Cardiac muscle cell (in vitro differentiated cells and primary cell): ENCODE results near the gene C16orf46. TPM values are rescaled to one million over a fixed set of nuclear protein-coding genes. Genes with fewer than 3 reads are reported as not detected.

Source experiments
- DNase-seq, 2 donors: peaks; one replicate each; pipeline versions ENCODE4 v3.0.0 to v3.0.0-alpha.2; 2010 to 2017; ENCODE audit warnings: low read depth in 1 of 2, low spot score in 1 of 2
- H3K27ac ChIP-seq: fragments of 200-600 bp; sonication (generic); 2 replicates; pipeline ENCODE4 v1.5.1; 2016
- H3K27me3 ChIP-seq: fragments of 200-600 bp; sonication (generic); 2 replicates; pipeline ENCODE4 v1.6.0; 2016; ENCODE audit warnings: control low read depth
- H3K36me3 ChIP-seq: fragments of 200-600 bp; sonication (generic); 2 replicates; pipeline ENCODE4 v1.5.1; 2016; ENCODE audit warnings: control low read depth
- H3K4me1 ChIP-seq: fragments of 200-600 bp; sonication (generic); 2 replicates; pipeline ENCODE4 v1.8.1; 2017; ENCODE audit warnings: low read depth, mild to moderate bottlenecking, mixed run types
- H3K4me3 ChIP-seq: fragments of 200-600 bp; sonication (generic); 2 replicates; pipeline ENCODE4 v1.5.1; 2016; ENCODE audit warnings: mild to moderate bottlenecking
- H3K9me3 ChIP-seq: fragments of 200-600 bp; sonication (generic); 2 replicates; pipeline ENCODE4 v1.5.1; 2017; ENCODE audit warnings: low read depth, mild to moderate bottlenecking, control low read depth
- polyA plus RNA-seq: library from polyadenylated mRNA; unstranded; fragments of >200 nt; fragmentation: Nextera tagmentation; extraction: Ambion mirVana; gene quantifications from 2 replicates; pipeline ENCODE4 v1.2.1, GENCODE V29; 2016
- total RNA-seq: library from RNA; depleted of rRNA; stranded (reverse); fragments of >200 nt; gene quantifications from 2 replicates; pipeline ENCODE4 v1.2.3, GENCODE V29; 2016
- TF ChIP-seq, protein P1 (sequence below): IDR thresholded peaks from 2 replicates; pipeline ENCODE4 v1.5.1; 2012; ENCODE audit warnings: low read depth, mild to moderate bottlenecking, low read length

The C16orf46 gene
- total and polyA plus RNA-seq, 2 experiments from 2014 or later, result 0.60 TPM

- Histone ChIP-seq H3K36me3 (peaks cover 40% of the 10 kb centered on the region), H3K9me3 (no peaks in the 10 kb centered on the region), H3K4me1 (no peaks in the 10 kb centered on the region), H3K4me3 (no peak overlapping the region), H3K27ac (no peak overlapping the region), H3K27me3 (no peaks in the 10 kb centered on the region)
- TF ChIP-seq, protein P1, sequence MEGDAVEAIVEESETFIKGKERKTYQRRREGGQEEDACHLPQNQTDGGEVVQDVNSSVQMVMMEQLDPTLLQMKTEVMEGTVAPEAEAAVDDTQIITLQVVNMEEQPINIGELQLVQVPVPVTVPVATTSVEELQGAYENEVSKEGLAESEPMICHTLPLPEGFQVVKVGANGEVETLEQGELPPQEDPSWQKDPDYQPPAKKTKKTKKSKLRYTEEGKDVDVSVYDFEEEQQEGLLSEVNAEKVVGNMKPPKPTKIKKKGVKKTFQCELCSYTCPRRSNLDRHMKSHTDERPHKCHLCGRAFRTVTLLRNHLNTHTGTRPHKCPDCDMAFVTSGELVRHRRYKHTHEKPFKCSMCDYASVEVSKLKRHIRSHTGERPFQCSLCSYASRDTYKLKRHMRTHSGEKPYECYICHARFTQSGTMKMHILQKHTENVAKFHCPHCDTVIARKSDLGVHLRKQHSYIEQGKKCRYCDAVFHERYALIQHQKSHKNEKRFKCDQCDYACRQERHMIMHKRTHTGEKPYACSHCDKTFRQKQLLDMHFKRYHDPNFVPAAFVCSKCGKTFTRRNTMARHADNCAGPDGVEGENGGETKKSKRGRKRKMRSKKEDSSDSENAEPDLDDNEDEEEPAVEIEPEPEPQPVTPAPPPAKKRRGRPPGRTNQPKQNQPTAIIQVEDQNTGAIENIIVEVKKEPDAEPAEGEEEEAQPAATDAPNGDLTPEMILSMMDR, result no peak
- DNase-seq, result no peak
These were observed 62.4 kb downstream of the C16orf46 start for GRCh38 chr16:81014672-81015071.

- DNase-seq, result no peak
- no peaks in the 10 kb centered on the region for H3K4me1 ChIP-seq
- no peak overlapping the region for H3K4me3 ChIP-seq
- TF ChIP-seq, protein P1, result no peak
- peaks cover 32% of the 10 kb centered on the region for H3K36me3 ChIP-seq
- H3K9me3 ChIP-seq, result no peaks in the 10 kb centered on the region
- H3K27ac ChIP-seq, result no peak overlapping the region
- H3K27me3 ChIP-seq, result no peaks in the 10 kb centered on the region
These were observed 64.1 kb downstream of the C16orf46 start for GRCh38 chr16:81012974-81013373.

Other genes with a start within 250 kb of the C16orf46 start
- 41.3 and 61.1 TPM in 2 replicates for gene CMC2, start 70.4 kb downstream of the C16orf46 start, total RNA-seq
- 138 and 153 TPM in 2 replicates for gene CMC2, start 70.4 kb downstream of the C16orf46 start, polyA plus RNA-seq
- 9.1 and 16.3 TPM in 2 replicates for gene CENPN, start 70.0 kb downstream of the C16orf46 start, total RNA-seq
- 22.1 and 28.7 TPM in 2 replicates for gene CENPN, start 70.0 kb downstream of the C16orf46 start, polyA plus RNA-seq
- 25.9 and 31.0 TPM in 2 replicates for gene ATMIN, start 41.4 kb downstream of the C16orf46 start, total RNA-seq
- gene ATMIN, start 41.4 kb downstream of the C16orf46 start, polyA plus RNA-seq, result 36.5 and 43.3 TPM in 2 replicates
- 15.8 and 26.1 TPM in 2 replicates for gene GCSH, start 19.2 kb upstream of the C16orf46 start, total RNA-seq
- gene GCSH, start 19.2 kb upstream of the C16orf46 start, polyA plus RNA-seq, result 56.2 and 78.9 TPM in 2 replicates
- gene BCO1, start 161.5 kb upstream of the C16orf46 start, total RNA-seq, result not detected in 2 replicates
- gene BCO1, start 161.5 kb upstream of the C16orf46 start, polyA plus RNA-seq, result not detected in 2 replicates
- gene GAN, start 237.7 kb upstream of the C16orf46 start, total RNA-seq, result 20.8 and 30.8 TPM in 2 replicates
- gene GAN, start 237.7 kb upstream of the C16orf46 start, polyA plus RNA-seq, result 2.7 and 5.5 TPM in 2 replicates